ENCODE results near the gene EFEMP2.
A peak's percentile ranks its signal among the peaks of the same experiment; 100 is the strongest.

Gene EFEMP2

GRCh38 chr11:65822776-65823528, 49.6 kb downstream of the EFEMP2 start:
- Histone ChIP-seq H3K4me2 (no peak overlapping the region), H3K36me3 (ENCODE audit: insufficient read depth) (no peaks in the 10 kb centered on the region), H3K27ac (no peak overlapping the region), H3K27me3 (ENCODE audit: insufficient read depth, low read depth) (no peaks in the 10 kb centered on the region), H2AFZ (ENCODE audit: low read depth) (no peak overlapping the region), H3K79me2 (ENCODE audit: insufficient read depth, low read depth) (no peaks in the 10 kb centered on the region), H4K20me1 (ENCODE audit: insufficient read depth) (no peaks in the 10 kb centered on the region), H3K4me3 (IDR thresholded peaks at IDR 0.05; ENCODE audit: insufficient read depth, low read depth, low read length) (no peak overlapping the region), H3K4me1 (ENCODE audit: low read depth, poor library complexity, severe bottlenecking) (peaks cover 6% of the 10 kb centered on the region), H3K9ac (no peak overlapping the region)
- TF ChIP-seq, protein P1, sequence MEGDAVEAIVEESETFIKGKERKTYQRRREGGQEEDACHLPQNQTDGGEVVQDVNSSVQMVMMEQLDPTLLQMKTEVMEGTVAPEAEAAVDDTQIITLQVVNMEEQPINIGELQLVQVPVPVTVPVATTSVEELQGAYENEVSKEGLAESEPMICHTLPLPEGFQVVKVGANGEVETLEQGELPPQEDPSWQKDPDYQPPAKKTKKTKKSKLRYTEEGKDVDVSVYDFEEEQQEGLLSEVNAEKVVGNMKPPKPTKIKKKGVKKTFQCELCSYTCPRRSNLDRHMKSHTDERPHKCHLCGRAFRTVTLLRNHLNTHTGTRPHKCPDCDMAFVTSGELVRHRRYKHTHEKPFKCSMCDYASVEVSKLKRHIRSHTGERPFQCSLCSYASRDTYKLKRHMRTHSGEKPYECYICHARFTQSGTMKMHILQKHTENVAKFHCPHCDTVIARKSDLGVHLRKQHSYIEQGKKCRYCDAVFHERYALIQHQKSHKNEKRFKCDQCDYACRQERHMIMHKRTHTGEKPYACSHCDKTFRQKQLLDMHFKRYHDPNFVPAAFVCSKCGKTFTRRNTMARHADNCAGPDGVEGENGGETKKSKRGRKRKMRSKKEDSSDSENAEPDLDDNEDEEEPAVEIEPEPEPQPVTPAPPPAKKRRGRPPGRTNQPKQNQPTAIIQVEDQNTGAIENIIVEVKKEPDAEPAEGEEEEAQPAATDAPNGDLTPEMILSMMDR (conservative IDR thresholded peaks at IDR 0.05; ENCODE audit: low read depth, low read length): no peak

DNA sequence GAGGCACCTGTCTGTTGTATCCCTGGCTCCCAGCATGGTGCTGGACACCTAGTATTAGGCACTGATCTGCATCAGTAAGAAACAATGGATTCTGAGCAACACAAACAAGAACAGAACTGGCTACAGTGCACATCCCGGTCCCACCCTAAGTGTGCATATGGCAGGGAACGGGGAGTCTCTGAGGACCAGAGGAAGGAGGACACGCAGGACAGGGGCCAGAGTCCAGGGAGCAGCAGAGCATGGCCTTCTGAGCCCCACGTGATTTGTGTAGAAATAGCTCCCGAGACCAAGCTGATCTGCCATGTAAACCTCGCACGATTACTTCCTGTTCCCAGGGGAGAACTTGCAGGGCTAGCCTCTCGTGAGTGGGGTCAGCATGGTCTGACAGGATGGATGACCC, 51.5 kb downstream of the EFEMP2 start:
- H4K20me1 ChIP-seq (ENCODE audit: insufficient read depth): no peaks in the 10 kb centered on the region
- H3K36me3 ChIP-seq (ENCODE audit: insufficient read depth): no peaks in the 10 kb centered on the region
- no peak overlapping the region for H3K4me3 ChIP-seq (IDR thresholded peaks at IDR 0.05; ENCODE audit: insufficient read depth, low read depth, low read length)
- H3K27ac ChIP-seq: no peak overlapping the region
- peaks cover 17% of the 10 kb centered on the region for H3K4me1 ChIP-seq (ENCODE audit: low read depth, poor library complexity, severe bottlenecking)
- H3K4me2 ChIP-seq: no peak overlapping the region
- TF ChIP-seq, protein P1 (conservative IDR thresholded peaks at IDR 0.05; ENCODE audit: low read depth, low read length): no peak
- H3K79me2 ChIP-seq (ENCODE audit: insufficient read depth, low read depth): no peaks in the 10 kb centered on the region
- no peak overlapping the region for H2AFZ ChIP-seq (ENCODE audit: low read depth)
- no peaks in the 10 kb centered on the region for H3K27me3 ChIP-seq (ENCODE audit: insufficient read depth, low read depth)
- no peak overlapping the region for H3K9ac ChIP-seq

DNA sequence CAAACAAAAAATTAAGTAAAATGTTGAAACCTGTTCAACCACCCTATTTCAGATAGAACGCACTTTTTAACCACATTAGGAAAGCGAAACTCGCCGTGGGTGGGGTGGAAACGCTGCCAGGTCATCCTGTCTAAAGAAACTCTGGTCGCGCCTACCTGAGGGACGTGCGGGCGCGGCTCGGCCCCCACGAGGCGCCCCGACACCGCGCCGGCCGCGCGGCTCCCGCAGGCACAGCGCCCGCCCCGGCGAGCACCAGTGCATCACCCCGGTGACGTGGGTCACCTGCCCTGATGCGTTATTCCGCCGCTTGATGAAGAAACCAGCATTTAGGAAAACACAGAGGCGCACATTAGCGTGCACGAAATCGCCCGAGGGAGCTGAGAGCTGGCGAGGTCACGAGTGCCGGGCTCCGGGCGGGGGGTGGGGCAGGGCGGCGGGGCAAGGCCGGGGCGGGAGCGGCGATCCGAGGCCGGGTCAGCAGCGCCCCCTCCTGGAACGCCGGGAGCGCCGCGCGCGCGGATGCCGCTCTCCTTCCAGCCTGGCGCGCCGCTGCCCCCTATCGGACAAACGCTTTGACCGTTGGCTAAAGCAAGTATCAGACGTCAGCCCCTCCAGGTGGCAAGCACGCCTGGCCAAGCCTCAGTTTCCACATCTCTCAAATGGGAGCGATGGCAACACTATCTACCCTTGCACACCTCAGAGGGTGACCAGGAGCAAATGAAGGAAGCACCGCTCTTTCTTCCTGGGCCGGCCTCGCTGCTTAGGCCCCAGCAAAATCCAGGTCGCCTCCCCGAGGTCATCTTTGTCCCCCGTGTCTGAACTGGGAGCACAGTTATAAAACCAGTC, 54.5 kb downstream of the EFEMP2 start:
- Histone ChIP-seq H3K27ac (peak overlapping the region; percentile 65), H3K4me3 (IDR thresholded peaks at IDR 0.05; ENCODE audit: insufficient read depth, low read depth, low read length) (no peak overlapping the region), H2AFZ (ENCODE audit: low read depth) (peak overlapping the region; percentile 98), H3K4me1 (ENCODE audit: low read depth, poor library complexity, severe bottlenecking) (peaks cover 17% of the 10 kb centered on the region), H3K79me2 (ENCODE audit: insufficient read depth, low read depth) (no peaks in the 10 kb centered on the region), H3K9ac (peak overlapping the region; percentile 71), H3K36me3 (ENCODE audit: insufficient read depth) (no peaks in the 10 kb centered on the region), H3K27me3 (ENCODE audit: insufficient read depth, low read depth) (no peaks in the 10 kb centered on the region), H3K4me2 (peak overlapping the region; percentile 66), H4K20me1 (ENCODE audit: insufficient read depth) (no peaks in the 10 kb centered on the region)
- TF ChIP-seq, protein P1 (conservative IDR thresholded peaks at IDR 0.05; ENCODE audit: low read depth, low read length): peak; percentile 91

DNA sequence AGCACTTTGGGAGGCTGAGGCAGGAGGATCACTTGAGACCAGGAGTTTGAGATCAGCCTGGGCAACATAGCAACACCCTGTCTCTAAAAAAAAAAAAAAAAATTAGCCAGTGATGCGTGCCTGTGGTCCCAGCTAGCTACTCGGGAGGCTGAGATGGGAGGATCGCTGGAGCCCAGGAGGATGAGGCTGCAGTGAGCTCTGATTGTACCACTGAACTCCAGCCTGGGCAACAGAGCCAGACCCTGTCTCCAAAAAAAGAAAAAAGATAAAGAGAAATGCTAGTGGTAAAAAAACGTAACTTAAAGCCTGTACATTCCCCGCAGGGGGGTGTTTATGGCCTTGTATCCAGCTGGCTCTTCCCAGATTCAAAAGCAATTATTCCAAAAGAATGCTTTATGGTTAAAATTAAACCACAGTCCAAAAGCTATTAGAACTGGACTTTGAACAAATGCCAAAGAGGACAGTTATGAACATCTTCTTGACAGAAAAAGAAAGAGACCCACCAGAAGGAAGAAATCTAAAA, 55.2 kb downstream of the EFEMP2 start:
- Histone ChIP-seq H3K79me2 (ENCODE audit: insufficient read depth, low read depth) (no peaks in the 10 kb centered on the region), H3K4me2 (peak overlapping the region; percentile 66), H2AFZ (ENCODE audit: low read depth) (peak overlapping the region; percentile 98), H3K9ac (peak overlapping the region; percentile 71), H3K27ac (peak overlapping the region; percentile 65; the same call in 1 of the 2 replicates), H4K20me1 (ENCODE audit: insufficient read depth) (no peaks in the 10 kb centered on the region), H3K4me3 (IDR thresholded peaks at IDR 0.05; ENCODE audit: insufficient read depth, low read depth, low read length) (no peak overlapping the region), H3K4me1 (ENCODE audit: low read depth, poor library complexity, severe bottlenecking) (peaks cover 17% of the 10 kb centered on the region), H3K36me3 (ENCODE audit: insufficient read depth) (no peaks in the 10 kb centered on the region), H3K27me3 (ENCODE audit: insufficient read depth, low read depth) (no peaks in the 10 kb centered on the region)
- TF ChIP-seq, protein P1 (conservative IDR thresholded peaks at IDR 0.05; ENCODE audit: low read depth, low read length): no peak
